ENCODE measurements around the gene IPCEF1.
"Not testable (repeated sequence)": the region's sequence is repeated elsewhere in the genome, so short reads cannot be mapped to it uniquely, and the experiment has no call there.

Gene IPCEF1

GRCh38 chr6:154243793-154244750 is 112.5 kb downstream of the IPCEF1 start:
- DNase-seq = no peak

DNA sequence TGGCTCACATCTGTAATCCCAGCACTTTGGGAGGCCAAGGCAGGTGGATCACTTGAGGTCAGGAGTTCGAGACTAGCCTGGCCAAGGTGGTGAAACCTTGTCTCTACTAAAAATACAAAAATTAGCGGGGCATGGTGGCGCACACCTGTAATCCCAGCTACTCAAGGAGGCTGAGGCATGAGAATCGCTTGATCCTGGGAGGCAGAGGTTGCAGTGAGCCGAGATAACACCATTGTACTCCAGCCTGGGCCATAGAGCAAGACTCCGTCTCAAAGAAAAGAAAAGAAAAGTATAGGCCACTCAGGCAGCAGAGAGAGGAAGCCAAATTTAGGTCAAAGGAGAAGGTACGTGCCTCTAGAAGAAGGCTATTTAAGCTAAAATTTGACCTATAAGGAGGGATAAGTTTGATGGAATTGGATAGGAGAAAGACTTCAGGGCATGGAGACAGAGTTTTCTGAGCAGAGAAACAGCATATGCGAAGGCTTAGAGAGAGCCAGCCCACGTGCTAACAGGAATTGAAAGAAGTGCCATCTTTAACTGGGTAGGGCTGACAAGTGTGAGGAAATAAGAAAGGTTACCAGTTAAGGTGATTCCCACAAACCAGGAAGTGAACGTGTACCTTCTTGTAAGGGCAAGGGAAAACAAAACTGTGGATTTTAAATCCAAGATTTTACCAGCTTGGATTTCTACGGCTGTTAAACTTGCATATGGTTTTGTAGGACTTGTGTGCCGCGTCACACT is 113.8 kb downstream of the IPCEF1 start:
- DNase-seq = no peak

GRCh38 chr6:154241581-154241980 is 115.0 kb downstream of the IPCEF1 start:
- DNase-seq = peak in 1 of 2 donors; percentile 39

GRCh38 chr6:154241061-154241460 is 115.5 kb downstream of the IPCEF1 start:
- DNase-seq = not testable (repeated sequence)

DNA sequence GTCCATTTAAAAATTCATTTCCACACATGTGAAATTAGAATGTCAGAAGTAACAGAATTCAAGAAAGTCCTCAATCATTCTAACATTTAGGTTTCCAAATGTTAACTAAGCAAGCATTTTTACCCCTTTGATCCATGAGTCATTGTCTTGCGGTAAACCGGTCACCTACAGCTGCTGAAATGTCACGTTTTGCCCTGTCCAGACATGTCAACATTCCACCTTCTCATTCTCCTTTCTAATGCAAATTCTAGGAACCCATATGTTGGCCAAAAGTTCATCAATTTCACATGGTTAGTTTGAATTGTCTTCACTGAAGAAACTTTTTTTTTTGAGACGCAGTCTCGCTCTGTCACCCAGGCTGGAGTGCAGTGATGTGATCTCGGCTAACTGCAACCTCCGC is 117.2 kb downstream of the IPCEF1 start:
- peak in 1 of 2 donors; percentile 15 for DNase-seq

GRCh38 chr6:154238831-154239230 is 117.8 kb downstream of the IPCEF1 start:
- DNase-seq = peak; percentile 30 to 52

GRCh38 chr6:154236646-154237301 is 119.8 kb downstream of the IPCEF1 start:
- no peak for DNase-seq

- peak; percentile 47 to 48 for DNase-seq
Observed at GRCh38 chr6:154234019-154234772, 122.4 kb downstream of the IPCEF1 start.

- DNase-seq = no peak
Observed at GRCh38 chr6:154233383-154233782, 123.2 kb downstream of the IPCEF1 start.

GRCh38 chr6:154232013-154232910 is 124.3 kb downstream of the IPCEF1 start:
- DNase-seq = no peak

- no peak for DNase-seq
Observed at GRCh38 chr6:154230910-154231595, 125.5 kb downstream of the IPCEF1 start.

DNA sequence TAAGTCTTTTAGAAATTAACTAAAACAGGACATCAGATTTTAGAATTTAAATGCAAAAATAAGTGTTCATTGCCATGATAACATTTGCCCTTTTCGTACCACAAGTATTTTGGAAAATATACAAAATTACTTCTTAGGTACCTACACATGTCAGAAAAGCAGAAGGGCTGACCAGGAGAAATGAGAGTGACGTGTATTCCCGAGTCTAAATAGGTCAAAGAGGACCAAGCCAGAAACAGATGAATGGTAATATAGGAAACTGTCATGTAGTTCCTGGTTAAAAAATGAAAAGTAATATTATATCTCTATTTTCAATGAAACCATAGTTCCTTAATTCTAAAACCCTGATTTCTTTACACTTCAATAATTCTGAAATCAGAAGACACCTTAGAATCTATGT is 126.2 kb downstream of the IPCEF1 start:
- DNase-seq = peak; percentile 27 to 31

GRCh38 chr6:154229786-154230185 is 126.8 kb downstream of the IPCEF1 start:
- no peak for DNase-seq

GRCh38 chr6:154228521-154228905 is 128.1 kb downstream of the IPCEF1 start:
- DNase-seq = no peak

- DNase-seq = no peak
Observed at GRCh38 chr6:154227862-154228520, 128.6 kb downstream of the IPCEF1 start.

GRCh38 chr6:154226461-154226860 is 130.1 kb downstream of the IPCEF1 start:
- DNase-seq = no peak

- no peak for DNase-seq
Observed at GRCh38 chr6:154223296-154223695, 133.3 kb downstream of the IPCEF1 start.

DNA sequence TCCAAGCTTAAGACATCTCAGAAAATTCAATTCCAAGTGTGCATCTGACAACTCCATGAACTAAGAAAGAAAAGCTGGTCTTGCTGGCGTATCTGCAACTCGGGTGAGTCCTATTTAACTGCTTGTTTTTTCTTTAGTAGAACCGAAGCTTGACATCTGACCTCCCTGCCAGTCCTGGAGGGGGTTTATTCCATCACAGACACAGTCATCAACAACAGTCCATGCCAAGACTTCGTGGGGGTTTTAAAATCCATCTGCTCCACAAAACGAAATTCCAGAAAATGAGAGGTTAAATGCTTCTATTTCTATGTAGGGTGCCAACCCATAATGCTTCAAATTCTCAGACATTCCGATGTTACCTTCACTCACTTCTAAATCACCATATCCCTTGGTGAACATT is 133.9 kb downstream of the IPCEF1 start:
- no peak for DNase-seq

GRCh38 chr6:154219250-154219649 is 137.4 kb downstream of the IPCEF1 start:
- no peak for DNase-seq

DNA sequence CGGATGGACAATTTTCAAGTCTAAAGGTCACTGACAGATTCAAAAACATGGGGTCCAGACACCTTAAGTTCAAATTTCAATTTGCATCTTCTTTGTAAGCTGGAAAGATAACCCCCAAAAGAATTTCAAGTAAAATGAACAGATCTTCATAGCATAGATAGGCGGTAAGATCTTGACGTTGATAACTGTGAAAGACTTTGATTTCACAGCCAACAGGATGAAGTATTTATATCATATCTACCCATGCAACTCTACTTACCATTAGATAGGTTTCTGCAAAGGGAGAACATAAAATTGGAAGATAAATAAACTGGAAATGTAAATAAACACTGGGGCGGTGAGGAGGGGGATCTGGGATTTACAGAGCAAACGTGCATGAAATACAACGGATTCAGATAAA is 137.8 kb downstream of the IPCEF1 start:
- DNase-seq = no peak
